Measurements from ENCODE around the gene GRIN3A.

Gene GRIN3A

DNA sequence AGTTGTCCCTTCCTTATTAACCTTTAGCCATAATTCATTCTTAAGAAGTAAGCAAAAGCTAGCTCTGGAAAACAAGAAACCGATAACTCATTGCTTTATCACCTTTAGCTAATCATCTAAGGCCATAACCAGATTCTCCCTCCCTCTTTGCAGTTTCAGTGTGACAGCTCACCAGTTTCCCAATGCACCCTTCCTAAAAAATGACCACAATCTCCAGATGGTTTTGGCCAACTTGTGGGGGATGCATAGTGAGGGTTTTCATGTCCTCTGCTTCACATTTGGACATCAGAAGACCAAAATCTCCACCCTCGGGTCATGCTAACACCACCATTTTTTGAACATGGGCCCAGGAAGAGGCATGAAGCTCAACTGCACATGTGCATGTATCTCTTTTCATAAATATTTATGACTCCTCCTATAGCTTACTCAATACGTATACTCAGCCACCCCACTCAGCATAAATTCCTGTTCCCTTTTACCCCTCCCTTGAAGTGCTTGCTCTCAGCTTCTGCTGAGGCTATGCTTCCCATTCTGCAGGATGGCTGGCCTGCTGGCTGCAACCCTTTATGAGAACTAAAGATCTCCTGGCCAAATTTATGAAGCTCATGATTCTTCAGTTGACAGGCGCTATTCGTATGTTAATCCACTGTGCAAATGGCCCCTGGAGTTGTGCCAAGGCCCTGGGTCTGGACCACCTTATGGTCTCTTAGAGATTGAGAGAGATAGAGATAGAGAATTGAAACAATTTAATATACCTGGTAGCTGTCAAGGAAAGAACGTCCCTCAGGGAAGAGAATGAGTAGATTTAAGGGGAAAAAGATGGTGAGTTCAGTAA is 158.5 kb downstream of the GRIN3A start:
- DNase-seq (ENCODE audit: low read depth), result no peak
- no peak for TF ChIP-seq CTCF (IDR thresholded peaks at IDR 0.05; ENCODE audit: control insufficient read depth, extremely low read depth, insufficient read depth)
- no peak overlapping the region for H3K4me3 ChIP-seq (ENCODE audit: low read depth, low read length)

DNA sequence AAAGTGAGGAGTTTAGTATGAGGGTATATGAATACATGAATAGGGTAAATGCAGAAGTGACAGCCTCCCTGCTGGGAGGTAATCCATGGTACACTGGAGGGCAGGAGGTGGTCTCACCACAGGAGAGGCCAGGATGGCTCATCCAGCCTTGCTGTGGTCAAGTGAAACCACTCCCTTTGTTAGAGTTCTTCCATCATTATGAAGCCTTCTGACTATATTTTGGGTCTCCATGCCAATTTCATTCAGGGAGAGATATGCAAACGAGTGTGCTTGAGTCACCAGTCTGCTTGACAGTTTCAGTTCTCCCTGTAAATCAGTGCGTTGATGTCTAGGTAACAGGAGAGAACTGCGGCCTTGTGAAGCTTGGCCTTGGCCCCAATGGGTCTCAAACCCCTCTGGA is 160.1 kb downstream of the GRIN3A start:
- no peak overlapping the region for H3K4me3 ChIP-seq (ENCODE audit: low read depth, low read length)
- TF ChIP-seq CTCF (IDR thresholded peaks at IDR 0.05; ENCODE audit: control insufficient read depth, extremely low read depth, insufficient read depth), result no peak
- DNase-seq (ENCODE audit: low read depth), result no peak

- no peak for DNase-seq (ENCODE audit: low read depth)
- no peak for TF ChIP-seq CTCF (IDR thresholded peaks at IDR 0.05; ENCODE audit: control insufficient read depth, extremely low read depth, insufficient read depth)
- no peak overlapping the region for H3K4me3 ChIP-seq (ENCODE audit: low read depth, low read length)
Measured at GRCh38 chr9:101574731-101575333, 163.6 kb downstream of the GRIN3A start.

- no peak for DNase-seq (ENCODE audit: low read depth)
- no peak for TF ChIP-seq CTCF (IDR thresholded peaks at IDR 0.05; ENCODE audit: control insufficient read depth, extremely low read depth, insufficient read depth)
- no peak overlapping the region for H3K4me3 ChIP-seq (ENCODE audit: low read depth, low read length)
Measured at GRCh38 chr9:101572316-101572715, 166.1 kb downstream of the GRIN3A start.

DNA sequence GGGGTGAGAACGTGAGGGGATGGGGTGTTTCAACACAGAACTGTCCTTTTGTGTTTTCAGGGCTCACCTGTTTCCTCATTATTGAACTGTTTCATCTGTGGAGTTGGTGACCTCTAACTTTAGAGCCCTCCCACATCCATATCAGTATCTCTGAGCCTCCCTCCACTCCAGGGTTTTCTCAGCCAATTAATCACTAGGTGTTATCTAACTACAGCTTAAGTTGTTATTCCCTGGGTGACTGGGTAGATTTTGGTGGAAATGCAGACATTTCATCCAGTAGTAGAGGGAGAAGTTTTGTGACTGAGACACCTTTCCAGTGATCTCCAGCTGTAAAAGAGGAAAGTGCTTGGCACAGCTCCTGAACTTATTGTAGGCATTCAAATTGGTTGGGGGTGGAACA is 167.3 kb downstream of the GRIN3A start:
- DNase-seq (ENCODE audit: low read depth), result no peak
- no peak overlapping the region for H3K4me3 ChIP-seq (ENCODE audit: low read depth, low read length)
- TF ChIP-seq CTCF (IDR thresholded peaks at IDR 0.05; ENCODE audit: control insufficient read depth, extremely low read depth, insufficient read depth), result no peak

GRCh38 chr9:101569741-101570501 is 168.5 kb downstream of the GRIN3A start:
- DNase-seq (ENCODE audit: low read depth), result no peak
- H3K4me3 ChIP-seq (ENCODE audit: low read depth, low read length), result no peak overlapping the region
- no peak for TF ChIP-seq CTCF (IDR thresholded peaks at IDR 0.05; ENCODE audit: control insufficient read depth, extremely low read depth, insufficient read depth)

Measured in LNCaP clone FGC (cell line).